HFFc6 (cell line): Measurements from ENCODE around the gene TRIM60. TPM values are rescaled to one million over a fixed set of nuclear protein-coding genes. Genes with fewer than 3 reads are reported as not detected.
"Not testable (repeated sequence)": the region's sequence is repeated elsewhere in the genome, so short reads cannot be mapped to it uniquely, and the experiment has no call there.

ENCODE experiments used
- DNase-seq: peaks from one replicate; pipeline ENCODE4 v3.0.0-alpha.2; 2018
- H3K27ac Mint-ChIP-seq: 2 replicates; pipeline ENCODE4 v1.8.0; 2020; ENCODE audit warnings: mild to moderate bottlenecking, mixed read lengths
- H3K27me3 Mint-ChIP-seq: 2 replicates; pipeline ENCODE4 v1.8.0; 2021; ENCODE audit warnings: mild to moderate bottlenecking, moderate library complexity, mixed read lengths; ENCODE audit not compliant: insufficient read depth
- H3K36me3 Mint-ChIP-seq: 2 replicates; pipeline ENCODE4 v1.8.0; 2021; ENCODE audit warnings: low read depth, mixed read lengths
- H3K4me1 Mint-ChIP-seq: 2 replicates; pipeline ENCODE4 v1.8.0; 2020; ENCODE audit warnings: low read depth, mixed read lengths
- H3K4me3 Mint-ChIP-seq: 2 replicates; pipeline ENCODE4 v1.8.0; 2020; ENCODE audit warnings: mild to moderate bottlenecking, moderate library complexity, mixed read lengths
- H3K9me3 Mint-ChIP-seq: 2 replicates; pipeline ENCODE4 v1.8.0; 2020; ENCODE audit warnings: mild to moderate bottlenecking, mixed read lengths
- total RNA-seq, 6 experiments: library from RNA; stranded (reverse); fragmentation: NEBNext Ultra II Directional; extraction: Animal tissue kit (Norgen Biotek cat#: 25700); gene quantifications; 2 replicates in 1 of 6; 3 replicates in 5 of 6; pipeline ENCODE4 v1.2.3, GENCODE V29; 2021
- TF ChIP-seq, protein P1 (sequence below): fragments of 200-600 bp; sonication (generic); IDR thresholded peaks from 2 replicates; pipeline ENCODE4 v1.5.0; 2021; ENCODE audit warnings: antibody characterized with exemption, mild to moderate bottlenecking

The TRIM60 gene
- total RNA-seq, 6 experiments from 2014 or later: not detected

- TF ChIP-seq, protein P1, sequence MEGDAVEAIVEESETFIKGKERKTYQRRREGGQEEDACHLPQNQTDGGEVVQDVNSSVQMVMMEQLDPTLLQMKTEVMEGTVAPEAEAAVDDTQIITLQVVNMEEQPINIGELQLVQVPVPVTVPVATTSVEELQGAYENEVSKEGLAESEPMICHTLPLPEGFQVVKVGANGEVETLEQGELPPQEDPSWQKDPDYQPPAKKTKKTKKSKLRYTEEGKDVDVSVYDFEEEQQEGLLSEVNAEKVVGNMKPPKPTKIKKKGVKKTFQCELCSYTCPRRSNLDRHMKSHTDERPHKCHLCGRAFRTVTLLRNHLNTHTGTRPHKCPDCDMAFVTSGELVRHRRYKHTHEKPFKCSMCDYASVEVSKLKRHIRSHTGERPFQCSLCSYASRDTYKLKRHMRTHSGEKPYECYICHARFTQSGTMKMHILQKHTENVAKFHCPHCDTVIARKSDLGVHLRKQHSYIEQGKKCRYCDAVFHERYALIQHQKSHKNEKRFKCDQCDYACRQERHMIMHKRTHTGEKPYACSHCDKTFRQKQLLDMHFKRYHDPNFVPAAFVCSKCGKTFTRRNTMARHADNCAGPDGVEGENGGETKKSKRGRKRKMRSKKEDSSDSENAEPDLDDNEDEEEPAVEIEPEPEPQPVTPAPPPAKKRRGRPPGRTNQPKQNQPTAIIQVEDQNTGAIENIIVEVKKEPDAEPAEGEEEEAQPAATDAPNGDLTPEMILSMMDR: no peak
- H3K4me1 Mint-ChIP-seq: no peaks in the 10 kb centered on the region
Measured at GRCh38 chr4:165010991-165011390, 20.8 kb upstream of the TRIM60 start.

DNA sequence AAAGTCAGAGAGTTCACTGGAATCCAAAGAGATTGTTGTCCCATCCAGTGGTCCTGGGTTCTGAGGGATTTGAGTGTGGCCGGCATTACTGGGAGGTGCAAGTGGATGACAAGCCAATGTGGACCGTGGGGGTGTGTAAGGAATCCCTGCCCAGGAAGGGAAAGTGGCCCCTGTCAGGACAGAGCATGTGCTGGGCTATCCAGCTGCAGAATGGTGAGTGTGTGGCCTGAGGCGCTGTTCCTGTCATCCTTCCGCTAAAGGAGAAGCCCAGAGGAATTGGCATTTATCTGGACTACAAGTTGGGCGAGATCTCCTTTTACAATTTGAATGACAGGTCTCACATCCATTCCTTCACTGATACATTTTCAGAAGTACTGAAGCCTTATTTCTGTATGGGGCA, 20.4 kb upstream of the TRIM60 start:
- Mint-ChIP-seq H3K27me3 (peaks cover 3% of the 10 kb centered on the region), H3K4me1 (no peaks in the 10 kb centered on the region), H3K9me3 (no peaks in the 10 kb centered on the region), H3K27ac (no peak overlapping the region), H3K4me3 (no peak overlapping the region), H3K36me3 (no peaks in the 10 kb centered on the region)
- TF ChIP-seq, protein P1: no peak
- DNase-seq: no peak

More at GRCh38 chr4:165010991-165011390, 20.8 kb upstream of the TRIM60 start:
- Mint-ChIP-seq H3K9me3 (no peaks in the 10 kb centered on the region; the same call in 1 of the 2 replicates), H3K36me3 (no peaks in the 10 kb centered on the region), H3K27ac (no peak overlapping the region), H3K27me3 (peaks cover 3% of the 10 kb centered on the region), H3K4me3 (no peak overlapping the region)
- DNase-seq: no peak

DNA sequence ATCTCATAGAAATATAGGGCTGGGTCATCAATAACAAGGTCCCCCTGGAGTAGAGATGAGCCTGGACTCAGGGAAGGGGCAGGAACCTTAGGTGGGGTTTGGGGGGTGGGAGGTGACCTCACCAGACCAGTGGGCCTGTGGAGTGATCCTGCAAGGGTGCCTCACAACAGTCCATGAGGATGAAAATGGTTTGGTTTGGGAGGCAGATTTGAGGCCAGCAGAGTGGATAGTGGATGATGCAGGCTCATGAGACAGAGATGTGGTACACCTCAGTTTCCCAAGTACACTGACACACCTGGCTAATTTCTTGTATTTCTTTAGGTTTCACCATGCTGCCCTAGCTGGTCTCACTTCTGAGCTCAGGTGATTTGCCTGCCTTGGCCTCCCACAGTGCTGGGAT, 18.1 kb upstream of the TRIM60 start:
- H3K27me3 Mint-ChIP-seq: peaks cover 2% of the 10 kb centered on the region
- TF ChIP-seq, protein P1: no peak
- H3K4me1 Mint-ChIP-seq: no peaks in the 10 kb centered on the region
- no peak overlapping the region for H3K4me3 Mint-ChIP-seq
- H3K27ac Mint-ChIP-seq: no peak overlapping the region
- H3K9me3 Mint-ChIP-seq: no peaks in the 10 kb centered on the region
- no peaks in the 10 kb centered on the region for H3K36me3 Mint-ChIP-seq
- DNase-seq: no peak

DNA sequence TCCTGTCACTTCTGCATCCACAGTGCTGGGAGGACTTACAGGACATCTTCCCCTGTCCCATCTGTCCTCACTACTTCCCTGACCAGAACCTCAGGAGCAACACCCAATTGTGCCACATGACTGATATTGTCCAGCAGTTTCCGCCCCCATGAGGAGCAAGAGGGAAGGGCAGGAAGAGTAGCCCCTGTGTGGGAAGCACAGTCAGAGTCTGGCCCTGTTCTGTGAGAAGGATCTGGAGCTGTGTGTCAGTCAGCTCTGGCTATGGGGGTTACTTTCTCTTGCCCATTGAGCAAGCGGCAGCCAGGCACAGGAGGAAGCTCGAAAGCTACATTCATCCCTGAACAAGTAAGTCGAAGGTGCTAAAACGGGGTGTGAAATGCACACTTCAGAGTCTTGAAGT, 14.8 kb upstream of the TRIM60 start:
- DNase-seq: no peak
- no peaks in the 10 kb centered on the region for H3K4me1 Mint-ChIP-seq
- no peak overlapping the region for H3K27ac Mint-ChIP-seq
- H3K9me3 Mint-ChIP-seq: peaks cover 3% of the 10 kb centered on the region; the same call in 1 of the 2 replicates
- no peaks in the 10 kb centered on the region for H3K36me3 Mint-ChIP-seq
- H3K4me3 Mint-ChIP-seq: no peak overlapping the region
- H3K27me3 Mint-ChIP-seq: no peaks in the 10 kb centered on the region; the same call in none of the 2 replicates
- TF ChIP-seq, protein P1: peak; percentile 20

GRCh38 chr4:165019995-165020394, 11.8 kb upstream of the TRIM60 start:
- H3K27me3 Mint-ChIP-seq, H3K36me3 Mint-ChIP-seq, H3K27ac Mint-ChIP-seq, H3K4me3 Mint-ChIP-seq, DNase-seq, H3K4me1 Mint-ChIP-seq, H3K9me3 Mint-ChIP-seq: not testable (repeated sequence)

DNA sequence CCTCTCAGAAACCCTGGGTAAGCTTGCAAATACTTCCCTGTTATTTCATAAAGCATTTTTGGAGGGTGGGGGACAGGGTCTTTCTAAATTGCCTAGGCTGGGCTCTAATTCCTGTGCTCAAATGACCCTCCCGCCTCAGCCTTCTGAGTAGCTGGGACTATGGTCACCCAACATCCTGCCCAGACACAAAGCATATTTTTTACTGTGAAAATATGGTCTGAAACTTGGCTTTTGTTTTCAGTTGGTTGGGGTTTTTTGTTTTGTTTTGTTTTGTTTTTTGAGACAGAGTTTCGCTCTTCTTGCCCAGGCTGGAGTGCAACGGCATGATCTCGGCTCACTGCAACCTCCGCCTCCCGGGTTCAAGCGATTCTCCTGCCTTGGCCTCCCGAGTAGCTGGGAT, 6.0 kb upstream of the TRIM60 start:
- not testable (repeated sequence) for H3K36me3 Mint-ChIP-seq

More for the DNA sequence above, 6.0 kb upstream of the TRIM60 start:
- H3K27me3 Mint-ChIP-seq, DNase-seq, H3K27ac Mint-ChIP-seq, H3K9me3 Mint-ChIP-seq, H3K4me3 Mint-ChIP-seq, H3K4me1 Mint-ChIP-seq: not testable (repeated sequence)
